Activated T-cell treated with anti-CD3 and anti-CD28 coated beads for 4 hours (primary cell): ENCODE results near the gene PI16.
A peak's percentile ranks its signal among the peaks of the same experiment; 100 is the strongest.

ENCODE experiments used
- DNase-seq: peaks from one replicate; pipeline ENCODE4 v3.0.0-alpha.2; 2020

PI16 gene

GRCh38 chr6:36954262-36954931, at the start of gene PI16:
TSS of gene PI16 (plus strand) at chr6:36954738. CDS start at chr6:36954761, 23 bp downstream.
- DNase-seq, result no peak

- no peak for DNase-seq
Measured at GRCh38 chr6:36904851-36905393, 49.6 kb upstream of the PI16 start.

GRCh38 chr6:36906539-36907325, 47.8 kb upstream of the PI16 start:
- DNase-seq, result no peak

GRCh38 chr6:36907781-36908180, 46.8 kb upstream of the PI16 start:
- DNase-seq, result no peak

- DNase-seq, result no peak
Measured at GRCh38 chr6:36908747-36909146, 45.8 kb upstream of the PI16 start.

GRCh38 chr6:36912030-36912454, 42.5 kb upstream of the PI16 start:
- no peak for DNase-seq

GRCh38 chr6:36912586-36912985, 42.0 kb upstream of the PI16 start:
- peak; percentile 33 for DNase-seq

GRCh38 chr6:36913082-36913481, 41.5 kb upstream of the PI16 start:
- DNase-seq, result no peak

- no peak for DNase-seq
Measured at GRCh38 chr6:36914227-36914794, 40.2 kb upstream of the PI16 start.

- no peak for DNase-seq
Measured at GRCh38 chr6:36915599-36915998, 38.9 kb upstream of the PI16 start.

- DNase-seq, result no peak
Measured at GRCh38 chr6:36916126-36916525, 38.4 kb upstream of the PI16 start.

GRCh38 chr6:36917541-36918193, 36.9 kb upstream of the PI16 start:
- no peak for DNase-seq

- DNase-seq, result no peak
Measured at GRCh38 chr6:36920049-36920448, 34.5 kb upstream of the PI16 start.

- no peak for DNase-seq
Measured at GRCh38 chr6:36920546-36920945, 34.0 kb upstream of the PI16 start.

- DNase-seq, result no peak
Measured at GRCh38 chr6:36924131-36924530, 30.4 kb upstream of the PI16 start.

GRCh38 chr6:36924778-36925374, 29.7 kb upstream of the PI16 start:
- DNase-seq, result no peak

GRCh38 chr6:36925809-36926208, 28.7 kb upstream of the PI16 start:
- DNase-seq, result no peak

GRCh38 chr6:36926708-36927513, 27.6 kb upstream of the PI16 start:
- DNase-seq, result no peak

GRCh38 chr6:36927691-36928546, 26.6 kb upstream of the PI16 start:
- no peak for DNase-seq

GRCh38 chr6:36928547-36928918, 26.0 kb upstream of the PI16 start:
- no peak for DNase-seq

GRCh38 chr6:36929152-36929551, 25.4 kb upstream of the PI16 start:
- DNase-seq, result no peak
